Hematopoietic multipotent progenitor cell treated with erythropoietin and hydrocortisone succinate and interleukin-3 and kit ligand, for 6 days (in vitro differentiated cells): ENCODE data around the gene C19orf67.
"Not testable (repeated sequence)": the region's sequence is repeated elsewhere in the genome, so short reads cannot be mapped to it uniquely, and the experiment has no call there.

ENCODE experiments used
- DNase-seq: peaks from one replicate; pipeline ENCODE4 v3.0.0-alpha.2; 2015

Gene C19orf67

DNA sequence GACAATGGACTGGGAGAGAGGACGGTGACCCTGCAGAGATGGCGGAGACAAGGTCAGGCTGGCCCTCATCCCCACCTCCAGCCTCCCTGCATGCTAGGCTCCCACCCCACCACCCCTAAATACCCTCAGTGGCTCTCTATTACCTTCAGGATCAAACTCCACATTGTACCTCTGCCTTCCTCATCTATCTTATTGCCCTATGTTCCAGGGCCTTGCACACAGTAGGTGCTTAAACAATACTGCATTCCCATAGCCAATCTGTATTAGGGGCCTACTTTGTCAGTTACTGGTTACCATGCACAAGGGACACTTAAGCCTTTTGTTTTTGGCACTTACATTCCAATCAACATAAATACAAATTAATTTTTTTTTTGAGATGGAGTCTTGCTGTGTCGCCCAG is 30.2 kb downstream of the C19orf67 start:
- no peak for DNase-seq

DNA sequence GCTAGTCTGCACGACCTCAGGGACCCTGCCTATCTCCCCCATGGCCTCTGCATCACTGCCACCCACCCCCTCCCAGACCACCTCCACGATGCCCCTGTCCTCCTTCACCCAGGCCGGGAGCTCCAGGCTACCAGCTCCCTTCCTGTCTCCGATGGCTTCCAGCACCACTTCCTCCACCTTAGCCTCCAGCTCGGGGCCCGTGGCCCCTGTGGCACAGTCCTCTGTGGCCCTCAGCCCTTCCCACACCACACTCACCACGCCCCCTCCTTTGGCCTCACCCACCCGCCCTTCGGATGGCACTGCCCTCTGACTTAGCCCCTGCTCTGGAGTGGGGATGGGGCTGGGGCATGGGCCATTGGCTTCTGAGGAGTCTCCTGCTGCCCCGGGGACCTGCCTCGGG is 30.9 kb downstream of the C19orf67 start:
- no peak for DNase-seq

DNA sequence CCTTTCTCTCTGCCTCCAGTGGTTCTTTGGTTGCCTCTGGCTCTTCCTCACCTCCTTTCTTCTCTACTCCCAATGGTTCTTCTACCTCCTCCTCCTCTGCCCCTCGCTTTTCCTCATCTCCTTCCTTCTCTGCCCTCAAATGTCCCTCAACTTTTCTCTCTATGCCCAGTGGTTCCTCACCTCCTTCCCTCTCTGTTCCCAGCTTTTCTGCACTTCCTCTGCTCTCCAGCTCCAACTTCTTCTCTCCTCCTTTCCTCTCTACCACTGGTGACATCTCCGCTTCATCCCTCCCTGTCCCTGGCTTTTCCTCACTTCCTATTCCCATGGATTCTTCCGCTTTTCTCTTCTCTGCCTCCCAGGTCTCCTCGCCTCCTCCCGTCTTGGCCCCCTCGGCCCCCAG is 31.5 kb downstream of the C19orf67 start:
- DNase-seq = no peak

DNA sequence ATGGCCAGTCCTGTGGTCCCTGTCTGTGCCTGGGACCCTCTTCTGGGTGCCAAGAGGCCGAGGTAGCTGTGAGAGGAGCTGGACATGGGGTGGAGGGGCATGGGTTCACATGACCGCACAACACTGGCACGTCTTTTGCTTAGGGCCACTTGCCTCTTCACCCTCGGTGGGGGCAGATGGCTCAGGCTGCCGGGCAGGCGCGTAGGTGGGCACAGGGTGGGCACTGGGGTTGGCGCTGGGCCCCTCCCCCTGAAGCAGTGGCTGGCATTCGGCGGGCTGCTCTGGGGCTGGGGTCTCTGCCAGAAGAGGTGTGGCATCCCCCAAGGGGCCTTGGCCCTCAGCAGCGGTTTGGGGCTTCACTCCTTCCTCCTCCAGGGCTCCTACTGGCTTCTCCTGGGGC is 32.1 kb downstream of the C19orf67 start:
- no peak for DNase-seq

DNA sequence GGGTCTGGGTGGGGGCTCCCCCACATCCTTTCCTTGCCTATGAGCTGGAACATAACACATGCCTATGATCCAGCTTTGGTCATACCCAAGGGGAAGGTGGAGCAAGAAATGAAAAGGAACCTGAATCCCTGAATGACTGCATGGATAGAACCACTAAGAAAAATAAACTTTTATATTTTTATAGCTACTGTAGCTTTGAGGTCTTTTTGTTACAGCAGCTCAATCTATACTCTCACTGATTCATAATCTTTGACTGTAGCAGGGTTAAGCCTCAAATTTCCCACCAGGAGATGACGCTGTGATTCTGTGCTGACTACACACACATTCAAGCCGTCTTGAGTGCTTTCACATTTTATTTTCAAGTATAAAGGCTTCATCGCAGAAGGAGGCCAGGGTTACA is 32.6 kb downstream of the C19orf67 start:
- no peak for DNase-seq

DNA sequence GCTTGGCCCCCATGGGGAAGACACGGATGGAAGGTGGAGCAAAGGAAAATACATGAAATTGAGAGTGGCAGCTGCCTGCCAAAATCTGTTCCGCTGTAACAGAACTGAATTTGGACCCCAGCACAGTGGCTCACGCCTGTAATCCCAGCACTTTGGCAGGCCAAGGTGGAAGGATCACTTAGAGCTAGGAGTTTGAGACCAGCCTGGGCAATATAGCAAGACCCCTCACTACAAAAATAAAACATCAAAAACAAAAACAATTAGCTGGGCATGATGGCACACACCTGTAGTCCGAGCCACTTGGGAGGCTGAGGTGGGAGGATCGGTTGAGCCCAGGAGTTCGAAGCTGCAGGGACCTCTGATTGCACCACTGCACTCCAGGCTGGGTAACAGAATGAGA is 33.1 kb downstream of the C19orf67 start:
- no peak for DNase-seq

DNA sequence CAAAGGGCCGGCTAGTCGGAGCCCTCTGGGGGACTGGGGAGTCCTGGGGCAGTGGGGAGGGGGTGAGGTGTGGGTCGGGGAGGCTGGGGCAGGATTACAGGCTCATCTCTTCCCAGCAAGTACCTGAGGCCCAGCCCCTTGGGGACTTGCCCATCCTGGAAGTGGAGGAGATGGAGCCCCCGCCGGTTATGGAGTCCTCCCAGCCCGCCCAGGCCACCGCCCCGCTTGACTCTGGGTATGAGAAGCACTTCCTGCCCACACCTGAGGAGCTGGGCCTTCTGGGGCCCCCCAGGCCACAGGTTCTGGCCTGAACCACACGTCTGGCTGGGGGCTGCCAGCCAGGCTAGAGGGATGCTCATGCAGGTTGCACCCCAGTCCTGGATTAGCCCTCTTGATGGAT is 33.6 kb downstream of the C19orf67 start:
- DNase-seq = no peak

DNA sequence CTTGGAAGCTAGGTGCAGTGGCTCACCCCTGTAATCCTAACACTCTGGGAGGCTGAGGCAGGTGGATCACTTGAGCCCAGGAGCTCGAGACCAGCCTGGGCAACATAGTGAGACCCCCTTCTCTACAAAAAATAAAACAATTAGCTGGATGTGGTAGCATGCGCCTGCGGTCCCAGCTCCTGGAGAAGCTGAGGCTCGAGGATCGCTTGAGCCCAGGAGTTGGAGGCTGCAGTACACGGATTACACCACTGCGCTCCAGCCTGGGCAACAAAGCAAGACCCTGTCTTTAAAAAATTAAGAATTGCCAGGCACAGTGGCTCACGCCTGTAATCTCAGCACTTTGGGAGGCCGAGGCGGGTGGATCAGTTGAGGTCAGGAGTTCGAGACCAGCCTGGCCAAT is 34.6 kb downstream of the C19orf67 start:
- DNase-seq = not testable (repeated sequence)

DNA sequence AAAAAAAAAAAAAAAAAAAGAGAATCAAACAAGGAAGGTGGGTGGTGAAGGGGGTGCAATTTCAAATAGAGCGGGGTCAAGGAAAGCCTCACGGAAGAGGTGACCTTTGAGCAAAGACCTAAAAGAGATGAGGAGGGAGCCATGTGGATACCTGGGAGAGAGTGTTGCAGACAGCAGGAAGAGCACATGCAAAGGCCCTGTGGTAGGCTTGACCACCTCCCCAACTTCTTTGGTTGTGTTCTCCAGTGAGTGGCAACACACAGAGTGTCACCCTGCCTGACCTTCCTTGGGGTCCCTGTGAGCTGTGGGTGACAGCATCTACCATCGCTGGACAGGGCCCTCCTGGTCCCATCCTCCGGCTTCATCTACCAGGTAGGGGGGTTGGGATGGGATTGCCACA is 35.1 kb downstream of the C19orf67 start:
- no peak for DNase-seq

DNA sequence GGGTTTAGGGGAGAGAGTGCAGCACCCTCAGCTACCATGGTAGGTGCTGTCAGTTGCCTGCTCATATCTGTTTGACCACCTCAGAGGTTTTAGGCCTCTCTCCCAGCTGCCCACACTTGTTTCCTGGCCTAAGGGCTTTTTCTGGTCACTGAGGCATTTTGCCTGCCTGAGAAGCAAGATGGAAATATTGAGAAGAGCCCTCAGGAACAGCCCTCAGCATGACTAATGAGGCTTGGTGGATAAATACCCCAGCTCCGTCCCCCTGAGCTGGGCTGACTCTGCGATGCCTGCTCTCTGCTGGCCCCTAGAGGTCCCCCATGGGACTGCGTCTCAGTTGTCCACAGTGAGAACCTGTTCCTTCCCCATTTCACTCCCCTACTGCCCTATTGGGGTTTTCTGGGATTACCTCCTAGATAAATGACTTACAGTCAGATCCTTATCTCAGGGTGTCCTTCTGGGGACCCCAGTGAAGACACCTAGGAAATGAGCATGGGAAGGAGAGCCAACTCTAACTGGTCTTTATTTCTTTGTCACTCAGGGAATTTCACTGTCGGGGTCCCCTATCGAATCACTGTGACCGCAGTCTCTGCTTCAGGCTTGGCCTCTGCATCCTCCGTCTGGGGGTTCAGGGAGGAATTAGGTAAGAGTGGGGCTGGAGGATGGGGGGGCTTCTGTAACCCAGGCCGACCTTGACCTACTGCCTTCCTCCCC is 37.0 kb downstream of the C19orf67 start:
- peak; percentile 74 for DNase-seq

DNA sequence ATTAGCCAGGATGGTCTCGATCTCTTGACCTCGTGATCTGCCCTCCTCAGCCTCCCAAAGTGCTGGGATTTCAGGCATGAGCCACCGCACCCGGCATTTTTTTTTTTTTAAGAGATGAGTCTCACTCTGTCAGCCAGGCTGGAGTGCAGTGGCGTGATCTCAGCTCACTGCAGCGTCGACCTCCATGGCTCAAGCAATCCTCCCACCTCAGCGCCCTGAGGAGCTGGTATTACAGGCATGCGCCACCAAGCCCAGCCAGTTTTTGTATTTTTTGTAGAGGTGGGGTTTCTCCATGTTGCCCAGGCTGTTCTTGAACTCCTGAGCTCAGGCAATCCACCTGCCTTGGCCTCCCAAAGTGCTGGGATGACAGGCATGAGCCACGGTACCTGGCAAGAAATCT is 37.7 kb downstream of the C19orf67 start:
- not testable (repeated sequence) for DNase-seq

DNA sequence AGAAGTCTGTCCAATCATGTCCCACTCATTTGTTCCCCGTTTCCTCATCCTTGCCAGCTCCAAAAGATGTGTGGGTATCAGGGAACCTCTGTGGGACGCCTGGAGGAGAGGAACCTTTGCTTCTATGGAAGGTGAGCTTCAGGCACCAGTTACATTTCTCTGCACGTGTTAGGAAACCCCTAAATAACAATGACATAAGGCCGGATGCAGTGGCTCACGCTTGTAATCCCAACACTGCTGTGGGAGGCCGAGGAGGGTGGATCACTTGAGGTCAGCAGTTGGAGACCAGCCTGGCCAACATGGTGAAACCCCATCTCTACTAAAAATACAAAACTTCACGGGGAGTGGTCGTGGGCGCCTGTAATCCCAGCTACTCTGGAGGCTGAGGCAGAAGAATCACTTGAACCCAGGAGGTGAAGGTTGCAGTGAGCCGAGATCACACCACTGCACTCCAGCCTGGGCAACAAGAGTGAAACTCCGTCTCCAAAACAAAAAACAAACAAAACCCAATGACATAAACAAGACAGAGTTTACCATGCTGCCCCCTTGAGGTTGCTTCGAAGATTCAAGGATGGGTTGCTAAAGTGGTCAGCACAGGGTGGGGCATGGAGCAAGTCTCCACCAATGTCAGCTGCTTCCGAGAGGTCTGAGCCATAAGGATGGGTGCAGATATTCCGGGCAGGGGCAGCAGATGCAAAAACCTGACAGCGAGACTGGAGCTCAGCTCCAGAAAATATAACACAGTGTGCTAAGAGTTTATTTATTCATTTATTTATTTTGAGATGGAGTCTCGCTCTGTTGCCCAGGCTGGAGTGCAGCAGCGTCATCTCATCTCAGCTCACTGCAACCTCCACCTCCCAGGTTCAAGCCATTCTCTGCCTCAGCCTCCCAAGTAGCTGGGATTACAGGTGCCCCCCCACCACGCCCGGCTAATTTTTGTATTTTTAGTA is 42.6 kb downstream of the C19orf67 start:
- DNase-seq = peak; percentile 85

DNA sequence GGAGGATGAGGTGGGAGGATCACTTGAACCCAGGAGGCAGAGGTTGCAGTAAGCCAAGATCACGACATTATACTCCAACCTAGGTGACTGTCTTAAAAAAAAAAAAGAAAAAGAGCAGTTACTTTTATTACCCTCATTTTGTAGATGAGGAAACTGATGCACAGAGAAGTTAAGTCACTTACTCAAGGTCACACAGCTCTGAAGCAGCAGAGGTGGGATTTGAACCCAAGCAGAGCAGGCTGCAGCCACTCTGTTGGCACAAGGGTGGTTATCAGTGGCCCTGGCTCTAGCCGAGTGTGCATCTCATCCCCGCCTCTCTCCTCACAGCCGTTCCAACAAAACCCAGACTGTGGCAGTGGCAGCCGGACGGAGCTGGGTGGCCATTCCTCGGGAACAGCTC is 46.4 kb downstream of the C19orf67 start:
- no peak for DNase-seq

DNA sequence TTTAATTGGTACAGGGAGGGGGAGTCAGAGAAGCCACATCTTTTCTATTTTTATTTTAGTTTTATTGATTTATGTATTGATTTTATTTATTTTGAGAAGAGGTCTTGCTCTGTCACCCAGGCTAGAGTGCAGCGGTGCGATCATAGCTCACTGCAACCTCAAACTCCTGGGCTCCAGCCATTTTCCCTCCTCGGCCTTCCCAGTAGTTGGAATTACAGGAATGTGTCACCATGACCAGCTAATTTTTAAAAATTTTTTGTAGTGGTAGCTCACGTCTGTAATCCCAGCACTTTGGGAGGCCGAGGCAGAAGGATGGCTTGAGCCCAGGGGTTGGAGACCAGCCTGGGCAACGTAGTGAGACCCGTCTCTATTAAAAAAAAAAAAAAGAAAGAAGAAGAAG is 49.9 kb downstream of the C19orf67 start:
- DNase-seq = no peak

DNA sequence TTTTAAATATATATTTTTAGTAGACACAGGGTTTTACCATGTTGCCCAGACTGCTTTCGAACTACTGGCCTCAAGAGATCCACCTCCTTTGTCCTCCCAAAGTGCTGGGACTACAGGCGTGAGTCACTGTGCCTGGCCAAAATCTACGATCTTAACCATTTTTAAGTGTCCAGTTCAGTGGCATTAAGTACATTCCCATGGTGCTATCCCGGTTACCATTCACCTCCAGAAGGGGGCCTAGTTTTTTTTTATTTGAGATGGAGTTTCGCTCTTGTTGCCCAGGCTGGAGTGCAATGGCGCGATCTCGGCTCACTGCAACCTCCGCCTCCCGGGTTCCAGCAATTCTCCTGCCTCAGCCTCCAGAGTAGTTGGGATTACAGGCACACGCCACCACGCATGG is 50.4 kb downstream of the C19orf67 start:
- not testable (repeated sequence) for DNase-seq

DNA sequence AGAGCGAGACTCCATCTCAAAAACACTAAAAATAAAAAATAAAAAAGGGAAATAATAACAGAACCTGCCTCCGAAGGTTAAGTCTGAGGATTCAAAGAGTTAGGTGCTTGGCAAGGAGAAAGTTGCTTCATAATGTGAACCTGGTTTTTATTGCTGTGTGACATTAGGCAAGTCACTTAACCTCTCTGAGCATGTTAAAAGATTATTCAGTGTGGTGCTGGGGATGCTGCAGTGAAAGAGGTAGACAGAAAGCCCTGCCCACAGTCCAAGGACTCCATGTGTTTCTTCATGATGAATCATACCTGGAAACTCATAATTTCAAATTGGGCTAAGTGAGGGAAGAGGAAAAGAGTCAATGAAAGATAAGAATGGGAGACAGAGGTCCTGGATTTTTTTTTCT is 51.6 kb downstream of the C19orf67 start:
- DNase-seq = no peak

DNA sequence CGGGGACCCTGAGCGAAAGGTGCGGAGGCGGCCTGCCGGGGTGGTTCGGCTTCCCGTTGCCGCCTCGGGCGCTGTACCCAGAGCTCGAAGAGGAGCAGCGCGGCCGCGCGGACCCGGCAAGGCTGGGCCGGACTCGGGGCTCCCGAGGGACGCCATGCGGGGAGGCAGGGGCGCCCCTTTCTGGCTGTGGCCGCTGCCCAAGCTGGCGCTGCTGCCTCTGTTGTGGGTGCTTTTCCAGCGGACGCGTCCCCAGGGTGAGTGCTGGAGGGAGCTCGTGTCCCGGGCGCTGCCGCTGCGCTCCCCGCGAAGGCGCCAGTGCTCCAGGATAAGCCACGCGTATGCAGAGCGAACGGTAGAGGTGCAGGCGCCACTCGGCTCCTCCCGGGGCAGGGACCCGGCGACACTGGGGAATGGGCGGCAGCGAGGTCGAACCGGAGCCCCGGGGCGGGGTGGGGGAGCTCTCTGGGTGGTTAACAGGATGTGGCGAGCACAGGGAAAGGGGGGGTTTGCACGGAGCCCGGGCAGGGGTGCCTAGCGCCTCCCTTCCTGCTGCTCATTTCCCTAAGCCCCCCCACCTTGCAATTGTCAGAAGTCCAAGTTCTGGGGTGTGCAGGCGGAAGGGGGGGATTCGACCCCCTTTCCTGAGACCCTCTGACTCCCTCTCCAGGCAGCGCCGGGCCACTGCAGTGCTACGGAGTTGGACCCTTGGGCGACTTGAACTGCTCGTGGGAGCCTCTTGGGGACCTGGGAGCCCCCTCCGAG is 53.7 kb downstream of the C19orf67 start, which contains the start of gene IL27RA:
Gene IL27RA, plus strand, starts transcription at position 44 of the 762 bp plus-strand sequence. Its CDS starts 111 bp downstream, at position 155.
- peak; percentile 84 for DNase-seq
